H9 (cell line): ENCODE data around the gene VCPKMT. TPM values are rescaled to one million over a fixed set of nuclear protein-coding genes. Genes with fewer than 3 reads are reported as not detected.

Source experiments
- DNase-seq: peaks from one replicate; pipeline ENCODE4 v3.0.0-alpha.2; 2017
- H2AFZ ChIP-seq: one replicate; pipeline ENCODE4 v1.6.1; 2013; ENCODE audit warnings: mild to moderate bottlenecking, low read length, control low read depth, moderate library complexity
- H2AK5ac ChIP-seq: 2 replicates; pipeline ENCODE4 v1.6.1; 2013; ENCODE audit warnings: low read length, control low read depth, mixed read lengths; ENCODE audit not compliant: insufficient read length
- H2BK120ac ChIP-seq: one replicate; pipeline ENCODE4 v1.6.1; 2013; ENCODE audit warnings: low read depth, mild to moderate bottlenecking, low read length, control low read depth, inconsistent platforms; ENCODE audit not compliant: poor library complexity, severe bottlenecking
- H2BK12ac ChIP-seq: 2 replicates; pipeline ENCODE4 v1.6.1; 2013; ENCODE audit warnings: low read length, control low read depth, mixed read lengths, low read depth; ENCODE audit not compliant: insufficient read length
- H2BK15ac ChIP-seq: 2 replicates; pipeline ENCODE4 v1.6.1; 2013; ENCODE audit warnings: low read depth, low read length, control low read depth
- H2BK20ac ChIP-seq: one replicate; pipeline ENCODE4 v1.6.1; 2013; ENCODE audit warnings: low read depth, mild to moderate bottlenecking, low read length, control low read depth, inconsistent platforms; ENCODE audit not compliant: poor library complexity, severe bottlenecking
- H2BK5ac ChIP-seq: 2 replicates; pipeline ENCODE4 v1.6.1; 2013; ENCODE audit warnings: low read length, control low read depth, mixed read lengths; ENCODE audit not compliant: insufficient read length
- H3K14ac ChIP-seq: 2 replicates; pipeline ENCODE4 v1.6.1; 2013; ENCODE audit warnings: low read length, control low read depth; ENCODE audit not compliant: insufficient read depth
- H3K18ac ChIP-seq: 2 replicates; pipeline ENCODE4 v1.6.1; 2013; ENCODE audit warnings: low read depth, mild to moderate bottlenecking, mixed read lengths, low read length, control low read depth; ENCODE audit not compliant: insufficient read length
- H3K23ac ChIP-seq: 2 replicates; pipeline ENCODE4 v1.6.1; 2013; ENCODE audit warnings: low read length, control low read depth, mixed read lengths, low read depth; ENCODE audit not compliant: insufficient read length
- H3K23me2 ChIP-seq: 2 replicates; pipeline ENCODE4 v1.6.1; 2013; ENCODE audit warnings: low read depth, mild to moderate bottlenecking, mixed read lengths, low read length, control low read depth; ENCODE audit not compliant: insufficient read length, poor library complexity, severe bottlenecking
- H3K27ac ChIP-seq: 2 replicates; pipeline ENCODE4 v1.5.1; 2013; ENCODE audit warnings: low read length, control low read depth, mixed read lengths, low read depth; ENCODE audit not compliant: insufficient read length
- H3K27me3 ChIP-seq: 2 replicates; pipeline ENCODE4 v1.6.1; 2013; ENCODE audit warnings: low read length, control low read depth, inconsistent platforms; ENCODE audit not compliant: insufficient read depth
- H3K4ac ChIP-seq: 2 replicates; pipeline ENCODE4 v1.6.1; 2013; ENCODE audit warnings: low read depth, mild to moderate bottlenecking, control low read depth, inconsistent platforms, low read length, moderate library complexity
- H3K4me1 ChIP-seq: 2 replicates; pipeline ENCODE4 v1.6.1; 2013; ENCODE audit warnings: low read length, control low read depth, inconsistent platforms; ENCODE audit not compliant: insufficient read depth
- H3K4me2 ChIP-seq: 2 replicates; pipeline ENCODE4 v1.6.1; 2013; ENCODE audit warnings: low read length, control low read depth, mixed read lengths; ENCODE audit not compliant: insufficient read length, insufficient read depth
- H3K56ac ChIP-seq: 2 replicates; pipeline ENCODE4 v1.6.1; 2013; ENCODE audit warnings: low read depth, mild to moderate bottlenecking, mixed read lengths, low read length, control low read depth; ENCODE audit not compliant: insufficient read length
- H3K79me1 ChIP-seq: 2 replicates; pipeline ENCODE4 v1.6.1; 2013; ENCODE audit warnings: low read depth, mild to moderate bottlenecking, moderate library complexity, low read length, control low read depth, inconsistent platforms; ENCODE audit not compliant: insufficient read depth, poor library complexity, severe bottlenecking
- H3K79me2 ChIP-seq: 2 replicates; pipeline ENCODE4 v1.6.1; 2013; ENCODE audit warnings: low read length, control low read depth, inconsistent platforms; ENCODE audit not compliant: insufficient read depth
- H3K9ac ChIP-seq: 2 replicates; pipeline ENCODE4 v1.6.1; 2013; ENCODE audit warnings: low read length, control low read depth, mixed read lengths; ENCODE audit not compliant: insufficient read length; ENCODE audit errors: extremely low read depth
- H3K9me3 ChIP-seq: one replicate; pipeline ENCODE4 v1.6.1; 2013; ENCODE audit warnings: low read depth, low read length, inconsistent platforms; ENCODE audit not compliant: control insufficient read depth
- H3T11ph ChIP-seq: one replicate; pipeline ENCODE4 v1.6.1; 2013; ENCODE audit warnings: mild to moderate bottlenecking, low read length, control low read depth, inconsistent platforms
- H4K20me1 ChIP-seq: one replicate; pipeline ENCODE4 v1.6.1; 2013; ENCODE audit not compliant: control insufficient read depth, insufficient read length, insufficient read depth
- H4K5ac ChIP-seq: 2 replicates; pipeline ENCODE4 v1.6.1; 2013; ENCODE audit warnings: low read depth, mild to moderate bottlenecking, mixed read lengths, low read length, control low read depth; ENCODE audit not compliant: insufficient read length
- H4K8ac ChIP-seq: replicated peaks from 2 replicates; pipeline ENCODE4 v1.6.1; 2013; ENCODE audit warnings: low read length, control low read depth, mixed read lengths, low read depth; ENCODE audit not compliant: insufficient read length
- H4K91ac ChIP-seq: 2 replicates; pipeline ENCODE4 v1.6.1; 2013; ENCODE audit warnings: low read depth, mild to moderate bottlenecking, moderate library complexity, mixed read lengths, low read length, control low read depth; ENCODE audit not compliant: insufficient read length
- H3K27ac Mint-ChIP-seq, 3 experiments: 2 replicates in 2 of 3; 3 replicates in 1 of 3; pipeline ENCODE4 v1.8.0; 2020 to 2021; ENCODE audit warnings: mixed read lengths in 3 of 3, mild to moderate bottlenecking in 1 of 3, moderate library complexity in 1 of 3
- H3K27me3 Mint-ChIP-seq: 2 replicates; pipeline ENCODE4 v1.8.0; 2021; ENCODE audit warnings: low read depth, mild to moderate bottlenecking, moderate library complexity, mixed read lengths
- H3K36me3 Mint-ChIP-seq, 3 experiments: 2 replicates in 2 of 3; 3 replicates in 1 of 3; pipeline ENCODE4 v1.8.0; 2020 to 2021; ENCODE audit warnings: low read depth in 3 of 3, mixed read lengths in 3 of 3; ENCODE audit not compliant: insufficient read depth in 1 of 3
- H3K4me1 Mint-ChIP-seq, 2 experiments: 2 replicates each; pipeline ENCODE4 v1.8.0; 2020; ENCODE audit warnings: mixed read lengths in 2 of 2
- H3K4me3 Mint-ChIP-seq, 2 experiments: 2 replicates in 1 of 2; 3 replicates in 1 of 2; pipeline ENCODE4 v1.8.0; 2020 to 2021; ENCODE audit warnings: mild to moderate bottlenecking in 2 of 2, mixed read lengths in 2 of 2, moderate library complexity in 1 of 2
- H3K9me3 Mint-ChIP-seq, 2 experiments: 2 replicates in 1 of 2; 3 replicates in 1 of 2; pipeline ENCODE4 v1.8.0; 2020; ENCODE audit warnings: mild to moderate bottlenecking in 2 of 2, mixed read lengths in 2 of 2, moderate library complexity in 1 of 2
- CTCF ChIP-seq: fragments of 200-600 bp; sonication (generic); conservative IDR thresholded peaks from 3 replicates; pipeline ENCODE4 v1.8.0; 2021; ENCODE audit warnings: antibody characterized with exemption, mild to moderate bottlenecking
- WGBS: extraction: QIAGEN DNeasy Blood & Tissue Kit; methylation state at CpG from one replicate; pipeline ENCODE4 v1.1.7; 2013; ENCODE audit warnings: missing lambda C conversion rate, low lambda C conversion rate, mixed read lengths; ENCODE audit not compliant: insufficient read length; ENCODE audit errors: extremely low coverage; 5-methylcytosine and 5-hydroxymethylcytosine counted together
- total RNA-seq: library from RNA; stranded (reverse); gene quantifications from 2 replicates; pipeline ENCODE4 v1.2.1, GENCODE V29; 2021

Gene VCPKMT
- total RNA-seq, 1 experiment from 2014 or later = 13.7 TPM

- H3K27ac ChIP-seq = no peak overlapping the region
- no peaks in the 10 kb centered on the region for H4K20me1 ChIP-seq
- Mint-ChIP-seq H3K9me3 (no peaks in the 10 kb centered on the region), H3K36me3 (peaks cover 22 to 51% (median 37%) of the 10 kb centered on the region in 3 experiments), H3K4me1 (peaks cover 4 to 16% of the 10 kb centered on the region in 2 experiments; a peak in 2 of 4 replicates), H3K27ac (peak overlapping the region in 2 of 3 experiments; percentile 81 to 85; a peak in 4 of 7 replicates), H3K4me3 (no peak overlapping the region), H3K27me3 (no peaks in the 10 kb centered on the region; the same call in 1 of the 2 replicates)
- no peak overlapping the region for H2BK15ac ChIP-seq
- H3T11ph ChIP-seq = no peak overlapping the region
- H3K9me3 ChIP-seq = no peaks in the 10 kb centered on the region
- H4K5ac ChIP-seq = no peak overlapping the region
- DNase-seq = no peak
- H3K79me2 ChIP-seq = no peaks in the 10 kb centered on the region
- H3K9ac ChIP-seq = no peak overlapping the region
- no peaks in the 10 kb centered on the region for H3K23me2 ChIP-seq
- no peak overlapping the region for H2BK120ac ChIP-seq
- H2BK20ac ChIP-seq = no peak overlapping the region
- no peak overlapping the region for H3K23ac ChIP-seq
- H3K4me1 ChIP-seq = no peaks in the 10 kb centered on the region; the same call in 1 of the 2 replicates
- H4K8ac ChIP-seq = no peak overlapping the region
- no peak overlapping the region for H4K91ac ChIP-seq
- WGBS = no CpG with 5 or more reads among the region's 2 CpGs
- TF ChIP-seq CTCF = no peak
- no peak overlapping the region for H2BK5ac ChIP-seq
- no peak overlapping the region for H3K56ac ChIP-seq
- no peaks in the 10 kb centered on the region for H3K27me3 ChIP-seq
- H3K4ac ChIP-seq = no peak overlapping the region
- H3K18ac ChIP-seq = no peak overlapping the region
- H3K79me1 ChIP-seq = no peaks in the 10 kb centered on the region
- no peak overlapping the region for H3K14ac ChIP-seq
- no peak overlapping the region for H2AFZ ChIP-seq
- H2BK12ac ChIP-seq = no peak overlapping the region
- H2AK5ac ChIP-seq = no peak overlapping the region
- no peak overlapping the region for H3K4me2 ChIP-seq
Measured at GRCh38 chr14:50107850-50108249, 8.5 kb downstream of the VCPKMT start.
